ENCODE results near the gene IFNA6.

DNA sequence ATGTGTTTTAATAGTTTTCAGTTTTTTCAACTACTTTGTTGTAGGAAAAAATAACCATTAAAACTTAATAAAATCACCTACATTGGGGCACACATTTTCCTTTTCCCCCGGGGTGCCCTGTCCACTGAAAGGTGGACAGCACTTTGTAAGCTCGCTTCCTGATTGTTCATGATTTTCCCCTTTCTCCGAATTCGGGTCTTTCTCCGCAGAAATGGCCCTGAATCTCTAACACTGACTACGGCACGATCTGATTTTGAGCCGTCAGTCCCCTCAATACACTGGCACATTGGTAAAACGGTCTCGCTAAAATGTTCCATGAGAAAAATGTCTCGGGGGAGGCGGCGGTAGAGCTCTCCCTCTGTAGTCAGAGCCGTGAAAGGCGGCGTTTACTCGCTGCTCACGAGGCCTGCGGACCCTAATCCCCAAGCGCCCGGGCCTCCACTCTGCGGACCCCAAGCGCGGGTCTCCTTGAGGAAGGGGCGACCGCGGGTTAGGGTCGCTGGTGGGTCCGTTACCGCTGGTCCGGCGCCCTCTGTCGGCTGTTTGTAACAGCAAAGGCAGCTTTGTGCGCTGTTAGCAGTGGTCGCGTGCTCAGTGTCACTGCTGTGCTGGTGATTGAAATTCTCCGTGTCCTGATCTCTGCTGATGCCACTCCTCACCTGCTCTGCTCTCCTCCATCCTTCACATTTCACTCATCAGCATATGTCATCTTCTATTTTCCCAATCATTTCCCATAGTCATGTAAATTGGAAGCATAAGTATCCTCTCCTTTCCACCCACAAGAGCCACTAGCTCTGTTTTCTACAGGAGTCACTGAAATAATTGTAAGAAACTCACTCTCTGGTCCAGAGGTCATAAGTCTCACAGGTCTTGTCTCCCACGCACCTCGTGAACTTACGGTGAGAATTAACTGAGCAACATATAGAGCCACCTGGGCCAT is 45.4 kb upstream of the IFNA6 start:
- TF ChIP-seq, protein P1, sequence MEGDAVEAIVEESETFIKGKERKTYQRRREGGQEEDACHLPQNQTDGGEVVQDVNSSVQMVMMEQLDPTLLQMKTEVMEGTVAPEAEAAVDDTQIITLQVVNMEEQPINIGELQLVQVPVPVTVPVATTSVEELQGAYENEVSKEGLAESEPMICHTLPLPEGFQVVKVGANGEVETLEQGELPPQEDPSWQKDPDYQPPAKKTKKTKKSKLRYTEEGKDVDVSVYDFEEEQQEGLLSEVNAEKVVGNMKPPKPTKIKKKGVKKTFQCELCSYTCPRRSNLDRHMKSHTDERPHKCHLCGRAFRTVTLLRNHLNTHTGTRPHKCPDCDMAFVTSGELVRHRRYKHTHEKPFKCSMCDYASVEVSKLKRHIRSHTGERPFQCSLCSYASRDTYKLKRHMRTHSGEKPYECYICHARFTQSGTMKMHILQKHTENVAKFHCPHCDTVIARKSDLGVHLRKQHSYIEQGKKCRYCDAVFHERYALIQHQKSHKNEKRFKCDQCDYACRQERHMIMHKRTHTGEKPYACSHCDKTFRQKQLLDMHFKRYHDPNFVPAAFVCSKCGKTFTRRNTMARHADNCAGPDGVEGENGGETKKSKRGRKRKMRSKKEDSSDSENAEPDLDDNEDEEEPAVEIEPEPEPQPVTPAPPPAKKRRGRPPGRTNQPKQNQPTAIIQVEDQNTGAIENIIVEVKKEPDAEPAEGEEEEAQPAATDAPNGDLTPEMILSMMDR (IDR thresholded peaks at IDR 0.05; ENCODE audit: low read length), result no peak
- TF ChIP-seq EZH2phosphoT487 (IDR thresholded peaks at IDR 0.05; ENCODE audit: low read length) (no peak), EZH2 (optimal IDR thresholded peaks at IDR 0.05; ENCODE audit: low read depth, low read length) (no peak)
